ENCODE measurements around the gene CNTNAP5. TPM values are rescaled to one million over a fixed set of nuclear protein-coding genes. Genes with fewer than 3 reads are reported as not detected.
"Not testable (repeated sequence)": the region's sequence is repeated elsewhere in the genome, so short reads cannot be mapped to it uniquely, and the experiment has no call there.

The CNTNAP5 gene
- total RNA-seq, 2 donors from 2014 or later: not detected

DNA sequence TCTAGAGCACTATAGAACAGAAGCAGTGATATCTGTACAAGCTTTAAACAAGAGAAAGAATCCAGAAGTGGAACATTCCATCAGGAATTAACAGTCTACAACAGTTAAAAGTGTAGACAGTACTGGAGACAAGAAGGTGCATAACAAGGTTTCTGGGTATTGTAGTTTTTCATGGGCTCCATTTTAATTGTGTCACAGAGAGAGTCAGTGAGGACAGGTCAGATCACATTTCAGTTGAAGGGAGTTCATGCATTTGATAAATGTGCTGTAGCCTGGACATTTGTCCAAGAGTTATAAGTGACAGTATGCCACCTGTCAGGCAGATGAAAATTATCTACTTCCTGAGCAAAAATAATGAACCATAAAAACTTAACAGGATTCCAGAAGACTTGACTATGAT, 328.6 kb downstream of the CNTNAP5 start:
- no peak for DNase-seq (ENCODE audit: low spot score)
- intact Hi-C loops (cut with DNase I): no loop called here

GRCh38 chr2:124354466-124354865, 329.4 kb downstream of the CNTNAP5 start:
- intact Hi-C loops (cut with DNase I): no loop called here
- DNase-seq (ENCODE audit: low spot score): no peak

- intact Hi-C loops (cut with DNase I): not testable (repeated sequence)
Measured at GRCh38 chr2:124361966-124362365, 336.9 kb downstream of the CNTNAP5 start.

DNA sequence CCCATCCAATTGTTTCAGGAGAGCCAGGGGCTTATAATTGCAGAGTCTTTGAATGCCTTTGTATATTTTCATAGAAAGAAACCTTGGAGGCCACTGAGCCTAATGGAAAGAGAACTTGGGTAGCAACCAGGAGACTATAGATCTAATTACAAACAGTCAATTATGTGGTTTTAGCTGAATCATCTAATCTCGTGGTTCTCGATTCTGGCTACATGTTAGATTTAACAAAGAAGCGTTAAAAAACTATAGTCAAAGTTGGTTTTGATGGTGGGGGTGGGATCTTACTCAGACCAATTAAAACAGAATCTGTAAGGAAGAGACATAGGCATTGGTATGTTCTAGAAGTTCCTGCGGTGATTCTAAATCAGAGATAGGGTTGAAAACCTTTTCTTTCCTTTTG, 344.1 kb downstream of the CNTNAP5 start:
- intact Hi-C loops (cut with DNase I): no loop called here
- no peak for DNase-seq (ENCODE audit: low spot score)

More at GRCh38 chr2:124361966-124362365, 336.9 kb downstream of the CNTNAP5 start:
- not testable (repeated sequence) for DNase-seq (ENCODE audit: low spot score)

- no peak for DNase-seq (ENCODE audit: low spot score)
- intact Hi-C loops (cut with DNase I): no loop called here
Measured at GRCh38 chr2:124380221-124380749, 355.2 kb downstream of the CNTNAP5 start.

GRCh38 chr2:124382067-124382618, 357.1 kb downstream of the CNTNAP5 start:
- intact Hi-C loops (cut with DNase I): no loop called here
- DNase-seq (ENCODE audit: low spot score): no peak

DNA sequence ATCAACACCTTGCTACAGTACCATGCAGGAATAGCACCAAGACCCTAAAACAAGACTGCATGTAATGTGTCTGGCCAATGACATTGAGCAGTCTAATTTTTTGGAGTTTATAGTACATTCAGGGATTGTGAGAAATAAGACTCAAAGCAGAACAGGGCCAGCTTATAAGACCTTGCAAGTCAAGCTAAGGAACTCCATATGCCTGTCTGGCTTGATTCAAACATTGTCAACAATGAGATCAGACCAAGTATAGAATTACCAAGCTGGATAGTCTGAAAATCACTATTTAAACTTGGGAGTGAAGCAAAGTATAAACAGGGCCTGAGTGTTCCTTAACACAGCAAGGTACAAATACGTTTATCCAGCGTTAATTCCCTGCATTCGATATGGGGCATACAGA, 370.9 kb downstream of the CNTNAP5 start:
- intact Hi-C loops (cut with DNase I): no loop called here
- no peak for DNase-seq (ENCODE audit: low spot score)

DNA sequence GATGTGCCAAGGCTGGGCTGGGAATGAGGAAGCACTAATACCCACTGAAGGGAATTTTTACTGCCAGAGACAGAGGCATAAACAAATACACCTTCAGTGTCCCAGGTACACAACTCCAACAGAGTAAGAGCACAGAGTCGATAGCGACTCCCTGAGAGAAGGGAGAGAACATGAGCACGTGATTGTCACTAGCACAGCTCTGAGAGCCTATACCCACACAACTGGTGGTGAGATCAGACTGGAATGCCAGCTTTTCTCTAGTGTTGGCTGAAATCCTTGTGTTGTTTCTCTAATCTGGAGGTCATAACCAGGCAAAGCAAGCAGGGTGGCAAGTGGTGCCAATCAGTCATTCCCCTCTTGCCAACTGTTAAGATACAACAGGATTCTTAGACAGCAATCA, 377.2 kb downstream of the CNTNAP5 start:
- DNase-seq (ENCODE audit: low spot score): no peak
- intact Hi-C loops (cut with DNase I): no loop called here

DNA sequence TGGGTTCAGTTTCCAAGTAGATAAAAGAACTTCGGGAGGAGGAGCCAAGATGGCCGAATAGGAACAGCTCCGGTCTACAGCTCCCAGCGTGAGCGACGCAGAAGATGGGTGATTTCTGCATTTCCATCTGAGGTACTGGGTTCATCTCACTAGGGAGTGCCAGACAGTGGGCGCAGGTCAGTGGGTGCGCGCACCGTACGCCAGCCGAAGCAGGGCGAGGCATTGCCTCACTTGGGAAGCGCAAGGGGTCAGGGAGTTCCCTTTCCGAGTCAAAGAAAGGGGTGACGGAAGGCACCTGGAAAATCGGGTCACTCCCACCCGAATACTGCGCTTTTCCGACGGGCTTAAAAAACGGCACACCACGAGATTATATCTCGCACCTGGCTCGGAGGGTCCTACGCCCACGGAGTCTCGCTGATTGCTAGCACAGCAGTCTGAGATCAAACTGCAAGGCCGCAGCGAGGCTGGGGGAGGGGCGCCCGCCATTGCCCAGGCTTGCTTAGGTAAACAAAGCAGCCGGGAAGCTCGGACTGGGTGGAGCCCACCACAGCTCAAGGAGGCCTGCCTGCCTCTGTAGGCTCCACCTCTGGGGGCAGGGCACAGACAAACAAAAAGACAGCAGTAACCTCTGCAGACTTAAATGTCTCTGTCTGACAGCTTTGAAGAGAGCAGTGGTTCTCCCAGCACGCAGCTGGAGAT, 382.9 kb downstream of the CNTNAP5 start:
- DNase-seq (ENCODE audit: low spot score); intact Hi-C loops (cut with DNase I): not testable (repeated sequence)

DNA sequence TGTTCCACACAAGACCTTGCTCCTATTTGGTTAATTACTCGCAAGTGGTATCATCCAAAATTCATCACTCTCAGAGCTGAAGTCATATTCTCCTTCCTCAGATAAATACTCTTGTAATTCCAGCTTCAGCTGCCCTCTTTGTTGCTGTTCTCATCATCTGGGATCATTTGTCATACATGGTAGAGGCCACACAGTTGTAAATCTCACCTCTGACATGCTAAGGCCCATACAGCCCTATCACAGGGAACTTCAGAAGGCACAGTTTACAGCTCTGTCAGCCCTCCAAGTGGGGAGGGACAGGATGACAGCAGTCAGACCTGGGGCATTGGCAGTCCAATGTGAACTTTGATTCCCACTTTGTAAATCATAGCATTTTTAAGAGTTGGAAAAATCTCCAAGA, 399.0 kb downstream of the CNTNAP5 start:
- intact Hi-C loops (cut with DNase I): no loop called here
- DNase-seq (ENCODE audit: low spot score): no peak

DNA sequence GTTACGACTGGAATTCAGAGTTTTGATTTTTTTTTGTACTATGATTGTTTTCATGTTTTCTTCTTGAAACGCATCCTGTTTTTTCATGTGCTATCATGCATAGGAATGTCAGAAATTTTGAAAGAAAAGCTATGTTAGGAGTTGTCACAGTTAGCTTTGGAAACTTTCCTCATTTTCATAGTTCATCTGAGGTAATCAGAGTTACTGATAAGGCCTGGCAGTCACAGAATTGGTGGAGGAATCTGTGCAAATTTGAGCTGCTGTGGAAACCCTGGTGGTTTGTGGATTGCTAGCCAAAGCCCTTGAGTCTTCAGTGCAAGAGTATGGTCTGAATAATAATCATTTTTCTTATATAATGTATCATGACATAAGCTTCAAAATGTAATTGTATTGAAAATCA, 401.0 kb downstream of the CNTNAP5 start:
- intact Hi-C loops (cut with DNase I): no loop called here
- no peak for DNase-seq (ENCODE audit: low spot score)

- no peak for DNase-seq (ENCODE audit: low spot score)
- intact Hi-C loops (cut with DNase I): no loop called here
Measured at GRCh38 chr2:124426625-124427024, 401.5 kb downstream of the CNTNAP5 start.

- intact Hi-C loops (cut with DNase I): no loop called here
- no peak for DNase-seq (ENCODE audit: low spot score)
Measured at GRCh38 chr2:124437811-124438210, 412.7 kb downstream of the CNTNAP5 start.

- intact Hi-C loops (cut with DNase I): no loop called here
- DNase-seq (ENCODE audit: low spot score): no peak
Measured at GRCh38 chr2:124450481-124450880, 425.4 kb downstream of the CNTNAP5 start.

- intact Hi-C loops (cut with DNase I): no loop called here
Measured at GRCh38 chr2:124476291-124476690, 451.2 kb downstream of the CNTNAP5 start.

GRCh38 chr2:124478761-124479160, 453.7 kb downstream of the CNTNAP5 start:
- no peak for DNase-seq (ENCODE audit: low spot score)
- intact Hi-C loops (cut with DNase I): no loop called here

More at GRCh38 chr2:124476291-124476690, 451.2 kb downstream of the CNTNAP5 start:
- no peak for DNase-seq (ENCODE audit: low spot score)

GRCh38 chr2:124480958-124481357, 455.9 kb downstream of the CNTNAP5 start:
- no peak for DNase-seq (ENCODE audit: low spot score)
- intact Hi-C loops (cut with DNase I): no loop called here

GRCh38 chr2:124482044-124482443, 457.0 kb downstream of the CNTNAP5 start:
- no peak for DNase-seq (ENCODE audit: low spot score)
- intact Hi-C loops (cut with DNase I): no loop called here

DNA sequence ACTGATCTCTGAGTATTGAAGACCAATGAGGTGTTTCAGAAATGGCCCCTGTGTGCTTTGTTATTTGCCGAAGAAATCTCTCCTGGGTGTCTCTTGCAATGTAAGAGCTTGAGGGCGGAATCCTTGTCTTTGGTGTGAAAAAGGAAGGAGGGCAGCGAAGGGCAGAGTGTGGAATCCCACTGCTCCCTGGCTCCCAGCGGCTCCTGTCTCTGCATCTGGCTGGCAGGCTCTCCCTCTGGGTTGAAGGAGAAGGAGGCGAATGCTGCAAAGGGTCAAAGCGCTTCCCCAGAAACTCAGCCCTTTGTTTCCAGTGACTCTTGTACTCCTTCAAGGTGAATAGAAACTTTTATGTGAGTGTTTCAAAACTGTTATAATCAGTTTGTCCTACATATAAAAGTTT, 457.5 kb downstream of the CNTNAP5 start:
- intact Hi-C loops (cut with DNase I): no loop called here

GRCh38 chr2:124485659-124486058, 460.6 kb downstream of the CNTNAP5 start:
- no peak for DNase-seq (ENCODE audit: low spot score)
- intact Hi-C loops (cut with DNase I): no loop called here

More for the DNA sequence above, 457.5 kb downstream of the CNTNAP5 start:
- DNase-seq (ENCODE audit: low spot score): no peak

- no peak for DNase-seq (ENCODE audit: low spot score)
- intact Hi-C loops (cut with DNase I): no loop called here
Measured at GRCh38 chr2:124489686-124490085, 464.6 kb downstream of the CNTNAP5 start.
